WTC11 (cell line): ENCODE results near the gene PTCH1. TPM values are rescaled to one million over a fixed set of nuclear protein-coding genes. Genes with fewer than 3 reads are reported as not detected.

Source experiments
- ATAC-seq: fragments of 200-7000 bp; cut with Tn5 transposase; 2 replicates; pipeline ENCODE4 v1.10.0; 2021; ENCODE audit warnings: mild to moderate bottlenecking, moderate library complexity
- CTCF ChIA-PET: fragments of 300-600 bp; sonication (Branson Sonifier 250); formaldehyde crosslinking; loops from one replicate; lab custom pipeline; 2021; ENCODE audit warnings: antibody characterized with exemption; lab: Charles Lee
- POLR2A ChIA-PET: fragments of 350-600 bp; sonication (Branson Sonifier 250); formaldehyde crosslinking; loops from one replicate; lab custom pipeline; 2021; ENCODE audit warnings: antibody characterized with exemption; lab: Charles Lee
- DNase-seq: peaks from one replicate; pipeline ENCODE4 v3.0.0; 2021; ENCODE audit warnings: low spot score
- H3K27ac Mint-ChIP-seq: 2 replicates; pipeline ENCODE4 v1.8.0; 2021; ENCODE audit warnings: mixed read lengths
- H3K27me3 Mint-ChIP-seq: 2 replicates; pipeline ENCODE4 v1.8.0; 2021; ENCODE audit warnings: low read depth, mild to moderate bottlenecking, moderate library complexity, mixed read lengths
- H3K36me3 Mint-ChIP-seq: 2 replicates; pipeline ENCODE4 v1.8.0; 2021; ENCODE audit warnings: mixed read lengths
- H3K4me1 Mint-ChIP-seq: 2 replicates; pipeline ENCODE4 v1.8.0; 2022; ENCODE audit warnings: mixed read lengths
- H3K4me3 Mint-ChIP-seq: 2 replicates; pipeline ENCODE4 v1.8.0; 2021; ENCODE audit warnings: mild to moderate bottlenecking, moderate library complexity, mixed read lengths
- H3K9me3 Mint-ChIP-seq: 2 replicates; pipeline ENCODE4 v1.8.0; 2021; ENCODE audit warnings: mixed read lengths
- AFF4 ChIP-seq: sonication (generic); formaldehyde crosslinking; IDR thresholded peaks from 2 replicates; pipeline ENCODE4 v1.8.1; 2023; ENCODE audit warnings: mild to moderate bottlenecking, missing genetic modification reagents, borderline replicate concordance
- ATF3 ChIP-seq: sonication (generic); formaldehyde crosslinking; conservative IDR thresholded peaks from 2 replicates; pipeline ENCODE4 v1.8.1; 2022; ENCODE audit warnings: mild to moderate bottlenecking, missing genetic modification reagents
- CTCF ChIP-seq: fragments of 200-600 bp; IDR thresholded peaks from 2 replicates; pipeline ENCODE4 v1.8.0; 2022; ENCODE audit warnings: antibody characterized with exemption
- E2F5 ChIP-seq: sonication (generic); formaldehyde crosslinking; IDR thresholded peaks from 2 replicates; pipeline ENCODE4 v1.8.1; 2022; ENCODE audit warnings: mild to moderate bottlenecking, moderate library complexity, missing genetic modification reagents
- FOXJ3 ChIP-seq: sonication (generic); formaldehyde crosslinking; IDR thresholded peaks from 2 replicates; pipeline ENCODE4 v1.9.0; 2021; ENCODE audit warnings: missing genetic modification reagents, mild to moderate bottlenecking, borderline replicate concordance
- FOXP4 ChIP-seq: sonication (generic); formaldehyde crosslinking; IDR thresholded peaks from 2 replicates; pipeline ENCODE4 v1.8.0; 2022; ENCODE audit warnings: mild to moderate bottlenecking, missing genetic modification reagents
- GRHL2 ChIP-seq: fragments of 250-450 bp; sonication (Bioruptor Pico); IDR thresholded peaks from 2 replicates; pipeline ENCODE4 v1.8.0; 2022; ENCODE audit warnings: mild to moderate bottlenecking, moderate library complexity; ENCODE audit not compliant: insufficient replicate concordance, severe bottlenecking
- HMGXB4 ChIP-seq: sonication (generic); formaldehyde crosslinking; IDR thresholded peaks from 2 replicates; pipeline ENCODE4 v1.8.1; 2023; ENCODE audit warnings: mild to moderate bottlenecking, moderate library complexity, missing genetic modification reagents
- KAT7 ChIP-seq: sonication (generic); formaldehyde crosslinking; IDR thresholded peaks from 2 replicates; pipeline ENCODE4 v1.8.1; 2023; ENCODE audit warnings: missing genetic modification reagents, mild to moderate bottlenecking, borderline replicate concordance
- MAX ChIP-seq: sonication (generic); formaldehyde crosslinking; IDR thresholded peaks from 2 replicates; pipeline ENCODE4 v1.8.0; 2022; ENCODE audit warnings: mild to moderate bottlenecking, missing genetic modification reagents
- NFYB ChIP-seq: sonication (generic); formaldehyde crosslinking; conservative IDR thresholded peaks from 2 replicates; pipeline ENCODE4 v1.8.0; 2022; ENCODE audit warnings: low read depth, missing genetic modification reagents
- OVOL2 ChIP-seq: fragments of 250-450 bp; sonication (Bioruptor Pico); IDR thresholded peaks from 2 replicates; pipeline ENCODE4 v1.9.0; 2021; ENCODE audit warnings: mild to moderate bottlenecking, borderline replicate concordance
- PRRX2 ChIP-seq: fragments of 250-450 bp; sonication (Bioruptor Pico); IDR thresholded peaks from 2 replicates; pipeline ENCODE4 v1.8.0; 2021; ENCODE audit warnings: mild to moderate bottlenecking
- SP1 ChIP-seq: sonication (generic); formaldehyde crosslinking; conservative IDR thresholded peaks from 2 replicates; pipeline ENCODE4 v1.8.1; 2022; ENCODE audit warnings: missing genetic modification reagents
- TCF7 ChIP-seq: sonication (generic); formaldehyde crosslinking; IDR thresholded peaks from 2 replicates; pipeline ENCODE4 v1.8.0; 2022; ENCODE audit warnings: mild to moderate bottlenecking, low read depth, missing genetic modification reagents, moderate library complexity
- ZBTB21 ChIP-seq: sonication (generic); formaldehyde crosslinking; IDR thresholded peaks from 2 replicates; pipeline ENCODE4 v1.8.1; 2023; ENCODE audit warnings: mild to moderate bottlenecking, missing genetic modification reagents, borderline replicate concordance
- ZNF281 ChIP-seq: sonication (generic); formaldehyde crosslinking; IDR thresholded peaks from 2 replicates; pipeline ENCODE4 v1.8.0; 2023; ENCODE audit warnings: mild to moderate bottlenecking, missing genetic modification reagents
- ZNF671 ChIP-seq: fragments of 250-450 bp; sonication (Bioruptor Pico); IDR thresholded peaks from 2 replicates; pipeline ENCODE4 v1.8.0; 2021; ENCODE audit warnings: mild to moderate bottlenecking
- total RNA-seq: library from RNA; stranded (reverse); gene quantifications from 3 replicates; pipeline ENCODE4 v1.2.3, GENCODE V29; 2021

PTCH1 gene
- total RNA-seq, 1 experiment from 2014 or later: 38.0 TPM

- TF ChIP-seq FOXJ3 (CRISPR knock-in tag): no peak
- TF ChIP-seq GRHL2 (CRISPR knock-in tag): no peak
- no peak for TF ChIP-seq HMGXB4
Measured at GRCh38 chr9:95429948-95430620, 86.7 kb downstream of the PTCH1 start (continued).

- CTCF ChIA-PET: no interaction called here
- no peak overlapping the region for H3K27ac Mint-ChIP-seq
- peaks cover 17% of the 10 kb centered on the region for H3K36me3 Mint-ChIP-seq
- H3K27me3 Mint-ChIP-seq: peaks cover 10% of the 10 kb centered on the region
- peaks cover 13% of the 10 kb centered on the region for H3K4me1 Mint-ChIP-seq
- ATAC-seq: no peak
- TF ChIP-seq KAT7 (no peak), AFF4 (CRISPR knock-in tag) (no peak), OVOL2 (no peak), ZNF281 (no peak)
- DNase-seq: no peak
- POLR2A ChIA-PET: no interaction called here
- peaks cover 37% of the 10 kb centered on the region for H3K9me3 Mint-ChIP-seq
- no peak overlapping the region for H3K4me3 Mint-ChIP-seq
Measured at GRCh38 chr9:95429096-95429495, 87.7 kb downstream of the PTCH1 start.

GRCh38 chr9:95425910-95426551 lies 90.7 kb downstream of the PTCH1 start:
- DNase-seq (peak; percentile 41), ATAC-seq (peak; percentile 17)
- Mint-ChIP-seq H3K27ac (peak overlapping the region; percentile 88), H3K27me3 (peaks cover 4% of the 10 kb centered on the region), H3K4me3 (peak overlapping the region; percentile 76), H3K36me3 (peaks cover 42% of the 10 kb centered on the region), H3K4me1 (peaks cover 11% of the 10 kb centered on the region), H3K9me3 (peaks cover 52% of the 10 kb centered on the region)
- TF ChIP-seq MAX (no peak), ZBTB21 (CRISPR knock-in tag) (no peak), TCF7 (CRISPR knock-in tag) (no peak), GRHL2 (CRISPR knock-in tag) (no peak), SP1 (CRISPR knock-in tag) (no peak), FOXP4 (CRISPR knock-in tag) (no peak), CTCF (no peak), PRRX2 (CRISPR knock-in tag) (no peak), NFYB (no peak), ZNF671 (CRISPR knock-in tag) (no peak), E2F5 (no peak), ATF3 (CRISPR knock-in tag) (no peak)
- POLR2A ChIA-PET: no interaction called here
- CTCF ChIA-PET: no interaction called here
